ENCODE data around the gene MYO1A. TPM values are rescaled to one million over a fixed set of nuclear protein-coding genes. Genes with fewer than 3 reads are reported as not detected.

The MYO1A gene
- 1 to 10 TPM in 1 of 3 donors, under 1 TPM in 2; 0.38 to 1.0 (median 0.71) TPM for total RNA-seq

DNA sequence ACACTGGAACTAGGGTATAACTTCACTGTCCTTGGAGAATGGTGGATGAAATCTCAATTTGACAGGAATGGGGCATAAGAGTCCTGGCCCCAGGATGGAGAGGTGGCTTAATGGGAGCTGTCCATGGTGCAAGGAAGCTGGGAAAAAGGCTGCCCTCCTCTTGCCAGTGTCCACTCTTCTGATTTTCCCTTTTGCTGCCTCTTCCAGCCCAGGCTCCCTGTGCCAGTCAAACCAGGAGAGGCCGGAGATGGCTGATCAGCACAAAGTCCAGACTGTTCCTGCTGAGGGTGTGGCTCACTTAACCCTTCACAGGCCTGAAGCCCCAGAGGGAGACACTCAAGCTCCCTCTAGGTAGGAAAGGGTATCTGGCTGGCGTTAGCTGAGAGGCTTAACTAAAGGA lies at the start of gene MYO1A:
MYO1A (minus strand) TSS at position 240 of the 400 bp plus-strand sequence. CDS start 1,806 bp downstream, outside the sequence.
- ATAC-seq (no peak), DNase-seq (no peak)
- Mint-ChIP-seq H3K4me3 (no peak within 1 kb of the TSS), H3K27me3 (ENCODE audit: low read depth) (no peaks in the 10 kb centered on the region), H3K9me3 (no peaks in the 10 kb centered on the region), H3K36me3 (ENCODE audit: insufficient read depth) (no peaks in the 10 kb centered on the region), H3K4me1 (ENCODE audit: low read depth) (peaks cover 25% of the 10 kb centered on the region)

DNA sequence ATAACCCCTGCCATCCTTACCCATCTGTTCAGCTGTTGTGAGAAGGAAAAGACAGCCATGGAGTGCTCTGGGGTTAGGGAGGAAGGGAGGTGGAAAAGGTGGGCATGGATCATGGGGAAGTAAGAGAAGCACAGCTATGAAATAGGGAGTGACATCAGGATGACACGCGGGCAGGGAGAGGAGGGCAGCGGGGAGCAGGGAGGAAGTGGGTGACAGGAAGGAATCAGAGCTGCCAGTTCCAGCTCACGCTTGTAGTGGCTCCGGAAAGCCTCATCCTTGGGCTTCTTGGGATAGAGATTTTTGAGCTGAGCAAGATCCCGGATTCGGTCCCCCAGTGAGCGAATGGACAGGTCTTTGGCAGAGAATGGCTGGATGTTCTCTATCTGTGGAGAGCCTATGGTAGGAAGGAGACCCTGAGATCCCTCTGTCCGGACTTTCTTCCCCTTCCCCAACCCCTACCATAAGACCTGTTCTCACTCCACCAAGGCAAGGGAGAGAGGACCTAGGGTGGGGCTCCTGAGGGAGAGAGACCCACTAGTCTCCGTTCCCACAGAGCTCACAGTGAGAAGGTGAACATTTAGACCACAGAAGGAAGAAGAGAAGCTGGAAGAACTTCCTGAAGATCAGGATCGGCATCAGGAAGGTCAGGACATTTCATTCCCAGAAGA lies 49.3 kb upstream of the MYO1A start:
- ATAC-seq = no peak
- Mint-ChIP-seq H3K36me3 (ENCODE audit: insufficient read depth) (peaks cover 46% of the 10 kb centered on the region), H3K27me3 (ENCODE audit: low read depth) (no peaks in the 10 kb centered on the region), H3K9me3 (no peaks in the 10 kb centered on the region), H3K4me3 (no peak overlapping the region), H3K4me1 (ENCODE audit: low read depth) (peaks cover 24% of the 10 kb centered on the region)
- DNase-seq = no peak

DNA sequence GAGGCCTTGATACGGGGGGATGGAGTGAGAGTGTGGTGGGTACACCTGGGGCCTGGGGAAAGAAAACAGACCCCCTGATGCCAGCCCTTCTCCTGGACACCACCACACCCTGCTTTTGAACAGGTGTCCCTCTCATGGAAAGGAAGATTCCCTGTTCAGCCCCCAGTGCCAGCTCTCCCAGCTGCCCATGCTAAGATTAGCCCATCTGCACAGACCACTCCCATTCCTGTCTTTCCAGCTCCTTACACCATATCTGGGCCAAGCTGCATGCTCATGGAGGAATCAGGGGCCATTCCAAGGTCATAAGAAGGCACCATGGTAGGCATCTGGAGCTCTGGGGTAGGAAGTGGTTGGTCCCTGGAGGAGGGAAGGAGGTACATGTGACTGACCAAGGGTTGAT lies 48.6 kb upstream of the MYO1A start:
- peaks cover 23% of the 10 kb centered on the region for H3K4me1 Mint-ChIP-seq (ENCODE audit: low read depth)
- ATAC-seq (no peak), DNase-seq (no peak)
- H3K36me3 Mint-ChIP-seq (ENCODE audit: insufficient read depth) = peaks cover 43% of the 10 kb centered on the region
- H3K9me3 Mint-ChIP-seq = no peaks in the 10 kb centered on the region
- no peaks in the 10 kb centered on the region for H3K27me3 Mint-ChIP-seq (ENCODE audit: low read depth)
- H3K4me3 Mint-ChIP-seq = no peak overlapping the region

DNA sequence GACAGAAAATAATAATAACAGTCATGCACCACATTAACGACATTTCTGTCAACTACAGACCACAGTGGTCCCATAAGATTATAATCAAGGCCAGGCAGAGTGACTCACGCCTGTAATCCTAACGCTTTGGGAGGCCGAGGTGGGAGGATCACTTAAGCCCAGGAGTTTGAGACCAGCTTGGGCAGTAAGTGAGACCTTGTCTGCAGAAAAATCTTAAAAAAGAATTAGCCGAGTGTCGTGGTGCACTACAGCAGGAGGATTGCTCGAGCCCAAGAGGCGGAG lies 47.6 kb upstream of the MYO1A start:
- no peak overlapping the region for H3K4me3 Mint-ChIP-seq
- H3K36me3 Mint-ChIP-seq (ENCODE audit: insufficient read depth) = peaks cover 45% of the 10 kb centered on the region
- peaks cover 34% of the 10 kb centered on the region for H3K4me1 Mint-ChIP-seq (ENCODE audit: low read depth)
- ATAC-seq (no peak), DNase-seq (no peak)
- no peaks in the 10 kb centered on the region for H3K27me3 Mint-ChIP-seq (ENCODE audit: low read depth)
- H3K9me3 Mint-ChIP-seq = no peaks in the 10 kb centered on the region

DNA sequence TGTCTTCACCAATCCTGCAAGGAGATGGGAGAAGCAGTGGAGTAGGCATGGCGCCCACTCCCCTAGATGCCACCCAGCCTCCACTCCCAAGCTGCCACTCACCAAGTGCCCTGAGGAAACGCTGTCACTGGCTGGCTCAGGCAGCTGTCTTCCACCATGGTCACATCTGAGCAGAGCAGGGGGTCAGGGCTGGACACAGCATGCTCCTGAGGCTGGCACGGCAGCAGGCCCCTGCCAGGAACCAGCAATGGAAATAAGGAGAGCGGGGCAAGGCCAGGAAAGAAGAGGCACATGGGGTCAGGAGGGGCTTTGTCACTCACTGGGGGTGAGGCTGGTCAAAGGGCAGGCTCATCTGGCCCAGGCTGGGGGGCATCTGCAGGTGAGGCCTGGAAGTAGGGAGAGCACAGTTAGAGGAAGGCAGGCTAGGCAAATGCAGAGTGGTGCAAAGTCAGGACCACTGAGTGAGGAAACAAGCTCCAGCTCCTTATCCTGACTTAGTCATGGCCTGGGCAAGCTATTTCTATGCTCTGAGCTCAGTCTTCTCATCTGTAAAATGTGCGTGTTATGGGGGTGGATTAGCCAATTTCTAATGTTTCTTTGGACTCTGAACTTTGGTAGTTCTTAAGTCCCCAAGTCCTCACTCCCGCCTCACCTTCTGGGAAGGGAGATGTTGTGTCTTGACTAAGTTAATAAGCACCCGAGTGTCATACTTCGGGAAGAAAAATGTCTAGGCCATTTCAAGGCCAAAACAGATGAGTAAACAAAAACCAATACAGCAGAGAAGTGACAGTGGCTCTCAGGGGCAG lies 47.0 kb upstream of the MYO1A start:
- ATAC-seq (no peak), DNase-seq (no peak)
- H3K4me3 Mint-ChIP-seq = no peak overlapping the region
- no peaks in the 10 kb centered on the region for H3K27me3 Mint-ChIP-seq (ENCODE audit: low read depth)
- peaks cover 33% of the 10 kb centered on the region for H3K4me1 Mint-ChIP-seq (ENCODE audit: low read depth)
- no peaks in the 10 kb centered on the region for H3K9me3 Mint-ChIP-seq
- peaks cover 41% of the 10 kb centered on the region for H3K36me3 Mint-ChIP-seq (ENCODE audit: insufficient read depth)

DNA sequence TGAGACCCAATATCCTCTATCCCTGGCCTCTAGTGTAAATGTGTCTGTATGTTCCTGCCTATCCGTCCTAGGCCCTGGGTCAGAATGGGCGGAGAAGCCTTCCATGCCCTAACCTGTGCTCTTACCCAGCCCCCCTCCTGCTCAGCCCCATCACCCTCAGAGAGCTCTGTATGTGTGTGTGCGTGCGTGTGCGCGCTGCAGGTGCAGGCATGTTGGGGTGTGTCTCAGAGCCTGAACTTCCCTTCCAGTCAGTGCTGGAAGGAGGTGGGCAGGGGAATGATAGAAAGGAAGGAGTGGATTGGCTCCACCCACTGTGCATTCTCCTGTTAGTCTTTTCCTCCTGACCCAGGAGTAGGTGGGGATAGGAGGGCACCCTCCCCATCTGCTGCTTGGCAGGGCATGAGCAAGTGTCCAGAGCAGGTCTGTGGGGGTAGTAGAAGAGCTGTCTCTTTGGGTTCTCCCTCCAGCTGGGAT lies 46.2 kb upstream of the MYO1A start:
- DNase-seq = no peak
- H3K4me3 Mint-ChIP-seq = no peak overlapping the region
- H3K27me3 Mint-ChIP-seq (ENCODE audit: low read depth) = no peaks in the 10 kb centered on the region
- peaks cover 40% of the 10 kb centered on the region for H3K4me1 Mint-ChIP-seq (ENCODE audit: low read depth)
- ATAC-seq = no peak
- peaks cover 41% of the 10 kb centered on the region for H3K36me3 Mint-ChIP-seq (ENCODE audit: insufficient read depth)
- H3K9me3 Mint-ChIP-seq = no peaks in the 10 kb centered on the region

DNA sequence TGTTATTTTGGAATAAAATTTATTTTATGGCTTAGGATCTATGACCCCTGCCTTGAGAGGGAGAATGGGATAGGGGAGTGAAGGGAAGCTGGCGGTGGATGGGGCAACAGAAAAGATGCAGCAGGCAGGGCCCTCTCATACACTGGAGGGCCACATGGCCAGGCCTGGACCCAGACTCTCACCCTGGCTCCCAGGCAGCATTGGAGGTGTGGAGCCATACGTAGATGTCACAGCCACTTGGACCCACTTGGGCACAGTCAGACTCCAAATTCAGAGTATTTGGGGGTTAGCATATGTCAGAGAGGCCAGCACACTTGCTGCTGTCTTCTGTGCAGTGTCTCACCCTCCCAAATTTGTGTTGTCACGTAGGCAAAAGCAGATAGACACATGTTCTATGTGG lies 45.5 kb upstream of the MYO1A start:
- peaks cover 47% of the 10 kb centered on the region for H3K4me1 Mint-ChIP-seq (ENCODE audit: low read depth)
- no peaks in the 10 kb centered on the region for H3K27me3 Mint-ChIP-seq (ENCODE audit: low read depth)
- no peaks in the 10 kb centered on the region for H3K9me3 Mint-ChIP-seq
- no peak for DNase-seq
- H3K4me3 Mint-ChIP-seq = no peak overlapping the region
- peaks cover 44% of the 10 kb centered on the region for H3K36me3 Mint-ChIP-seq (ENCODE audit: insufficient read depth)
- ATAC-seq = no peak

DNA sequence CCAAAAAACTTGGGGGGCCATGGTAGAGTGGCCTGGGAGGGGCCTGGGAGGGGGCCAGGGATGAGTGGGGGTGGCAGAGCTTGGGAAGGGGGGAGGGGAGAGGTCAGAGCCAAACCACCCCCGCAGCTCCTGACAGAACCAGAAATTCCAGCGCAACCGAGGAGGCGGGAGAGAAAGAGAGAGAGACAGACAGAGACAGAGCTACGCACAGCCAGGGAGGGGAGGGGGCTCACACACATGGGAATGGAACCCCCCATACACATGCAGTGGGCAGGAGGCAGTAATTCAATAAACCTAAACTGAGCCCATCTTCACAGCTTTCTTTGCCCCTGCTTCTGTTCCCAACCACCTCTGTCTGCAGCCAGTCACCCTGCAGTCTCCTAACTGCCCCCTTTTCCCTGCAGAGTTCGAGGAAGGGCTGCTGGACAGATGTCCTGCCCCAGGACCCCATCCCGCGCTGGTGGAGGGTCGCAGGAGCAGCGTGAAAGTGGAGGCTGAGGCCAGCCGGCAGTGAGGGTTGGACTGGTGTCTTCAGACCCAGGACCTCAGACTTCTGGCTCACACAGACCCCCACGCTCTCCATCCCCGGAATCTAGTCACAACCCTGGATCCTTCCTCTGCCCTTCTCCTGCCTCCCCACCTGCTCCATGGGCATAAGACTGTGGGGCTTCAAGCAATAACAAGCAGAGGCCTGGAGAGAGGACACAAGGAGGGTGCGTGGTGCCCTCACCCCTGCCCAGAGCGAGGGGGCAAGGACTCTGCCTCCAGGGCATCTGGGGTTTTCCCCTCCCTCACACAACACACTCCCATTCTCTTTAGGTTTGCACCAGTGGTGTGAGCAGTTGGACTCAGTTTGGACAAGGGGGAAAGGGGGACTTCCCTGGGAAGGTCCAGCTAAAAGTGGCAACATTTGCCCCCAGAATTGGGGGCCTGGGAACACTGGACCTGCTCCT lies 44.6 kb upstream of the MYO1A start:
- ATAC-seq = no peak
- H3K4me3 Mint-ChIP-seq = peak overlapping the region; percentile 13

DNA sequence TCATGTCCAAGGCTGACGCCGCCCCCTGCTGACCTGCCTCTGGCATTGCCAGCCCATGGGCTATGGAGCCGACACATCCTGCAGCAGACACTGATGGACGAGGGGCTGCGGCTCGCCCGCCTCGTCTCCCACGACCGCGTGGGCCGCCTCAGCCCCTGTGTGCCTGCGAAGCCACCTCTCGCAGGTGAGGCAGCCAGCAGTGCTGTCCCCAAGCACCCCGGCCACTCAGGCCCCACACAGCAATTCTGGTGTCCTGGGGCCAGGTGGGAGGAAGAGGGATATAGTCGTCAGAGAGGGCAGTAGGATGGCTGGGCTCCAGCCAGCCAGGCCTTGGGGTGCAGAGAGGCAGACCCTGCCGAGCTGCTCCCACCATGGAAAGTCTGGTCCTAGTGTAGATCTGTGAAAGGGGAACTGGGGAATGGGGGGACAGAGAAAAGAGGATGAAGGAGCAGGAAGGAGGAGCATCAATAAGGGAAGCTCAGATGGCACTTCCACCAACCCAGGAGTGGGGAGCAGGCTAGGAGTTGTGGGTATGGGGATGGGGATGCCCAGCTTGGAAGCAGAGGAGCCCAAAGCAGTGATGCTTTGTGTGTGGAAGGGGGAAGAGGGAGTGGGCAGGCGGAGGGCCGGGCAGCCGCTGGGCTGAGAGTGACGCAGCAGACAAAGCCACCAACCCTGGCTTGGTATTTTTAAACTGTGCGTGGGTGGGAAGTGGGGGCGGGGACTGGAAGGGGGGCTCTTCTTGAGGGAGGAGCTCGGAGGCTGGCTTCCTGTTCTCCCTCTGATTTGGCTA lies 43.7 kb upstream of the MYO1A start:
- DNase-seq = peak; percentile 79
- no peaks in the 10 kb centered on the region for H3K27me3 Mint-ChIP-seq (ENCODE audit: low read depth)
- H3K9me3 Mint-ChIP-seq = no peaks in the 10 kb centered on the region
- peaks cover 31% of the 10 kb centered on the region for H3K36me3 Mint-ChIP-seq (ENCODE audit: insufficient read depth)
- ATAC-seq = peak; percentile 42 to 47
- H3K4me3 Mint-ChIP-seq = peak overlapping the region; percentile 59
- H3K4me1 Mint-ChIP-seq (ENCODE audit: low read depth) = peaks cover 53% of the 10 kb centered on the region

More for the DNA sequence above, 44.6 kb upstream of the MYO1A start:
- no peak for DNase-seq
- Mint-ChIP-seq H3K4me1 (ENCODE audit: low read depth) (peaks cover 54% of the 10 kb centered on the region), H3K27me3 (ENCODE audit: low read depth) (no peaks in the 10 kb centered on the region), H3K9me3 (no peaks in the 10 kb centered on the region), H3K36me3 (ENCODE audit: insufficient read depth) (peaks cover 38% of the 10 kb centered on the region)

DNA sequence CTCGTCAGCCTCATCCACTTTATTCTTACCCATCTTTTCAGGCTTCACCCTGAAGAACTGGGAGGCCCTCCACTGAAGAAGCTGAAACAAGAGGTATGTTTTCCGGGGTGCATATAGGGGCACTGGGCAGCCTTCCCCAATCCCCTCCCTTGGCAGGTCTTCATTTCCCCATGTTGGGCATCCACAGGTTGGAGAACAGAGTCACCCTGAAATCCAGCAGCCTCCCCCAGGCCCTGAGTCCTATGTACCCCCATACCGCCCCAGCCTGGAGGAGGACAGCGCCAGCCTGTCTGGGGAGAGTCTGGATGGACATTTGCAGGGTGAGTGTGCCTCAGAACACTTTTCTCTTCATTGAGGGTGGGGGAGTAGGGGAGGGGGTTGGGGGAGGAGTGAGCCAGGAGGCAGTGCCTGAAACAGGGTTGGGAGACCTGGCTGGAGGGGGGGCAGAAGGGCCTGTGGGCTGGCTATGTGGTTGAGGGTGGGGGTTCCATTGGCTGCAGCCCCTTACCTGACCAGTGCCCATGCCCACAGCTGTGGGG lies 43.0 kb upstream of the MYO1A start:
- peaks cover 56% of the 10 kb centered on the region for H3K4me1 Mint-ChIP-seq (ENCODE audit: low read depth)
- H3K9me3 Mint-ChIP-seq = no peaks in the 10 kb centered on the region
- H3K4me3 Mint-ChIP-seq = no peak overlapping the region
- H3K36me3 Mint-ChIP-seq (ENCODE audit: insufficient read depth) = peaks cover 28% of the 10 kb centered on the region
- H3K27me3 Mint-ChIP-seq (ENCODE audit: low read depth) = no peaks in the 10 kb centered on the region
- ATAC-seq (no peak), DNase-seq (no peak)

DNA sequence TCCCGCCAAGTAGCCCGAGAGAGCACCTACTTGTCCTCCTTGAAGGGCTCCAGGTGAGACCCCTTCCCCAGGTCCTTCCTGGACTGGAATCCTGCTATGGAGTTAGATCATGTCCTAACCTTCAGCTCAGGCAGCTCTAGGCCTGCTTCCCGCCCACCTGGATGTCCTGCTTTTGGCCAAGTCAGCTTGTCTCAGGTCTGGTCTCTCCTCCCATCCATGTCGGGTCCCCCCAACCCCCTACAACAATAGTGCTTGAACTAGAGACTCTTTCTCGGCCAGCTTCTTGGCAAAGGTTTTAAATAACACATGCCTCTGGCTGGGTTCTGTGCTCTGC lies 42.6 kb upstream of the MYO1A start:
- Mint-ChIP-seq H3K4me3 (no peak overlapping the region), H3K4me1 (ENCODE audit: low read depth) (peaks cover 57% of the 10 kb centered on the region), H3K27me3 (ENCODE audit: low read depth) (no peaks in the 10 kb centered on the region), H3K36me3 (ENCODE audit: insufficient read depth) (peaks cover 27% of the 10 kb centered on the region), H3K9me3 (no peaks in the 10 kb centered on the region)
- ATAC-seq (no peak), DNase-seq (no peak)

DNA sequence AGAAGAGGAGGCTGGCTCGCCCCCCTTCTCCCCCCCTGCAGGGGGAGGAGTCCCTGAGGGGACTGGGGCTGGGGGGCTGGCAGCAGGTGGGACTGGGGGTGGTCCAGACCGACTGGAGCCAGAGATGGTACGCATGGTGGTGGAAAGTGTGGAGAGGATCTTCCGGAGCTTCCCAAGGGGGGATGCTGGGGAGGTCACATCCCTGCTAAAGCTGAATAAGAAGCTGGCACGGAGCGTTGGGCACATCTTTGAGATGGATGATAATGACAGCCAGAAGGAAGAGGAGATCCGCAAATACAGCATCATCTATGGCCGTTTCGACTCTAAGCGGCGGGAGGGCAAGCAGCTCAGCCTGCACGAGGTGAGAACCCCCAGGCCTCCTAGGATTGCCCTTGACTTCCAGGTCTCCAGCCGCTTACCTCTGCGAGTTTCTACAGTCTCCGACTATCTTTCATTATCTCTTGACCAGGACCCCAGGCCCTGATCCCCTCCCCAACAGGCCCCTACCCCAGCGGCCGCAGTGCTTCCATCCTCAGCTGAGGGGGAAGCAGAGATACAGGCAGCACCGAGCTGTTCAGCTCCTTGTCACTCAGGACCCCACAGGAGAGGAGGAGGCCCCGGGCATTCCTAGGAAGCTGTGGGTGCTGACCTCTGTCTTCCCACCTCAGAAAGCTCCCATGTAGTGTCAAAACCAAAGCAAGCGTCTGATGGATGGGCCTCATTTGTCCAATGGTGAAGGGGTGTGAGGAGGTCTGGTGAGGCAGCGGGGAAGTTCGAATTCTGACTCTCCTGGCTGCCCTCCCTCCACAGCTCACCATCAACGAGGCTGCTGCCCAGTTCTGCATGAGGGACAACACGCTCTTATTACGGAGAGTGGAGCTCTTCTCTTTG lies 42.0 kb upstream of the MYO1A start:
- no peak for ATAC-seq
- Mint-ChIP-seq H3K9me3 (no peaks in the 10 kb centered on the region), H3K4me1 (ENCODE audit: low read depth) (peaks cover 58% of the 10 kb centered on the region), H3K4me3 (peak overlapping the region; percentile 19), H3K36me3 (ENCODE audit: insufficient read depth) (peaks cover 21% of the 10 kb centered on the region), H3K27me3 (ENCODE audit: low read depth) (no peaks in the 10 kb centered on the region)
- DNase-seq = no peak
